Endodermal cell (in vitro differentiated cells): ENCODE results near the gene TEX9. TPM values are rescaled to one million over a fixed set of nuclear protein-coding genes. Genes with fewer than 3 reads are reported as not detected.

Experiments
- DNase-seq: peaks from one replicate; pipeline ENCODE4 v3.0.0-alpha.2; 2017
- H3K27ac ChIP-seq: 2 replicates; pipeline ENCODE4 v1.5.1; 2013; ENCODE audit warnings: mild to moderate bottlenecking, low read depth, low read length, moderate library complexity
- H3K27me3 ChIP-seq: 2 replicates; pipeline ENCODE4 v1.6.1; 2013; ENCODE audit warnings: mild to moderate bottlenecking, low read length, moderate library complexity; ENCODE audit not compliant: insufficient read depth, control insufficient read depth, poor library complexity, severe bottlenecking
- H3K36me3 ChIP-seq: 2 replicates; pipeline ENCODE4 v1.7.0; 2013; ENCODE audit warnings: mild to moderate bottlenecking, low read length, moderate library complexity; ENCODE audit not compliant: control insufficient read depth, insufficient read depth
- H3K4me1 ChIP-seq: one replicate; pipeline ENCODE4 v1.7.0; 2013; ENCODE audit warnings: low read length; ENCODE audit not compliant: control insufficient read depth, insufficient read depth
- H3K4me3 ChIP-seq: 2 replicates; pipeline ENCODE4 v1.5.1; 2013; ENCODE audit warnings: mild to moderate bottlenecking, low read length, moderate library complexity
- H3K9ac ChIP-seq: 2 replicates; pipeline ENCODE4 v1.6.1; 2013; ENCODE audit warnings: mild to moderate bottlenecking, low read length, moderate library complexity; ENCODE audit not compliant: poor library complexity, severe bottlenecking; ENCODE audit errors: extremely low read depth
- H3K9me3 ChIP-seq: 2 replicates; pipeline ENCODE4 v1.6.1; 2013; ENCODE audit warnings: mild to moderate bottlenecking, low read length, moderate library complexity; ENCODE audit not compliant: control insufficient read depth
- H3K27ac Mint-ChIP-seq: 2 replicates; pipeline ENCODE4 v1.8.0; 2020; ENCODE audit warnings: mixed read lengths
- H3K27me3 Mint-ChIP-seq: 2 replicates; pipeline ENCODE4 v1.8.0; 2021; ENCODE audit warnings: mild to moderate bottlenecking, mixed read lengths; ENCODE audit not compliant: insufficient read depth
- H3K36me3 Mint-ChIP-seq: 2 replicates; pipeline ENCODE4 v1.8.0; 2020; ENCODE audit warnings: low read depth, mixed read lengths
- H3K4me1 Mint-ChIP-seq: 2 replicates; pipeline ENCODE4 v1.8.0; 2020; ENCODE audit warnings: mixed read lengths
- H3K4me3 Mint-ChIP-seq: 2 replicates; pipeline ENCODE4 v1.8.0; 2020; ENCODE audit warnings: mild to moderate bottlenecking, moderate library complexity, mixed read lengths
- H3K9me3 Mint-ChIP-seq: 2 replicates; pipeline ENCODE4 v1.8.0; 2020; ENCODE audit warnings: mild to moderate bottlenecking, mixed read lengths
- WGBS, 2 experiments: methylation state at CpG; one replicate each; pipeline versions ENCODE4 v1.1.5 to v1.1.7; 2013; ENCODE audit warnings: missing lambda C conversion rate in 2 of 2, mixed read lengths in 1 of 2; ENCODE audit not compliant: insufficient coverage in 1 of 2, insufficient read length in 1 of 2; 5-methylcytosine and 5-hydroxymethylcytosine counted together
- total RNA-seq, 2 donors: library from RNA; stranded (reverse); fragmentation: NEBNext Ultra II Directional in 1 of 2; extraction: Animal tissue kit (Norgen Biotek cat#: 25700) in 1 of 2; gene quantifications; 2 replicates in 1 of 2; 3 replicates in 1 of 2; pipeline ENCODE4 v1.2.1, GENCODE V29; 2021
- TF ChIP-seq, protein P1 (sequence below): fragments of 200-600 bp; sonication (generic); conservative IDR thresholded peaks from 2 replicates; pipeline ENCODE4 v1.5.0; 2021; ENCODE audit warnings: antibody characterized with exemption, mild to moderate bottlenecking

The TEX9 gene
- total RNA-seq, 2 donors from 2014 or later = 8.7 to 10.2 TPM

DNA sequence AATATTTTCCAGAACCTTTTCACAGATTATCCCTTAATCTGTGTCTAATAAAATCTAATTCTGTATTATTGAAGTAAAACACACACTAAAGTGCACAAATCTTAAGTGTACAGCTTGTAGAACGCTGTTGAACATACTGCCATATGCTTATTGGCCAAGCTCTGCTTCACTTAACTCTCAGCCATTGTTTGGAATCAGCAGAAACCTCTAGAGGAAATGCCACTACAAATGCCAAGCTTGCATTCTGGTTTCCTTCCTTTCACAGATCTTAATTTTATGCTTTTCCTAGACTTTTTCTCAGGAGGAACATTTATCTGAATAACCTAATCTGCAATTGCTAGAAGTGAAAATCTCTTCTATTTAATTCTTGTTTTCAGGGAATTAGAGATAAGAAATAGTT lies 89.6 kb downstream of the TEX9 start:
- H3K36me3 Mint-ChIP-seq = no peaks in the 10 kb centered on the region
- no peaks in the 10 kb centered on the region for H3K36me3 ChIP-seq
- TF ChIP-seq, protein P1, sequence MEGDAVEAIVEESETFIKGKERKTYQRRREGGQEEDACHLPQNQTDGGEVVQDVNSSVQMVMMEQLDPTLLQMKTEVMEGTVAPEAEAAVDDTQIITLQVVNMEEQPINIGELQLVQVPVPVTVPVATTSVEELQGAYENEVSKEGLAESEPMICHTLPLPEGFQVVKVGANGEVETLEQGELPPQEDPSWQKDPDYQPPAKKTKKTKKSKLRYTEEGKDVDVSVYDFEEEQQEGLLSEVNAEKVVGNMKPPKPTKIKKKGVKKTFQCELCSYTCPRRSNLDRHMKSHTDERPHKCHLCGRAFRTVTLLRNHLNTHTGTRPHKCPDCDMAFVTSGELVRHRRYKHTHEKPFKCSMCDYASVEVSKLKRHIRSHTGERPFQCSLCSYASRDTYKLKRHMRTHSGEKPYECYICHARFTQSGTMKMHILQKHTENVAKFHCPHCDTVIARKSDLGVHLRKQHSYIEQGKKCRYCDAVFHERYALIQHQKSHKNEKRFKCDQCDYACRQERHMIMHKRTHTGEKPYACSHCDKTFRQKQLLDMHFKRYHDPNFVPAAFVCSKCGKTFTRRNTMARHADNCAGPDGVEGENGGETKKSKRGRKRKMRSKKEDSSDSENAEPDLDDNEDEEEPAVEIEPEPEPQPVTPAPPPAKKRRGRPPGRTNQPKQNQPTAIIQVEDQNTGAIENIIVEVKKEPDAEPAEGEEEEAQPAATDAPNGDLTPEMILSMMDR = no peak
- no peak overlapping the region for H3K9ac ChIP-seq
- no peak for DNase-seq
- H3K27me3 ChIP-seq = no peaks in the 10 kb centered on the region
- WGBS, 2 experiments = 91 to 95% methylated on average over 1 of the region's 1 CpG
- H3K9me3 ChIP-seq = peaks cover 5% of the 10 kb centered on the region
- H3K9me3 Mint-ChIP-seq = no peaks in the 10 kb centered on the region
- no peak overlapping the region for H3K4me3 Mint-ChIP-seq
- no peaks in the 10 kb centered on the region for H3K4me1 ChIP-seq
- H3K27ac Mint-ChIP-seq = no peak overlapping the region
- H3K4me1 Mint-ChIP-seq = no peaks in the 10 kb centered on the region
- H3K4me3 ChIP-seq = no peak overlapping the region
- no peak overlapping the region for H3K27ac ChIP-seq
- H3K27me3 Mint-ChIP-seq = no peaks in the 10 kb centered on the region

DNA sequence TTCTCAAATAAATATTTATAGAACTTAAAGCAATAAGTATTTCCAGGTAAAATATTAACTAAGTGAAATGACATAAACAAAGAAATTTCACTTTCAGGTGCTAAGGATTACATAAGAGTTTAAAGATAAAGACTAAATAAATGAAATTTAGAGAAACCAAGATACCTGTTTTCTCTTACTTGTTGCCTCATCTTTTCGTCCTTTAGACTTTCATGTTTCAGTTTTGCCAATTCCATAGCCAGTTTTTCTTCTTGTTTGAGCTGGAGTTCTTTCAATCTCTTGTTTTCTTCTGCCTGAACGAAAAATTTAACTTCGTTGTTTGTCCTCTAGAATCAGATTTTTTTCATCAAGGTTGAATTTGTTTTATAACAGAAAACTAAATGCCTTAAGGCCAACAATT lies 91.0 kb downstream of the TEX9 start:
- TF ChIP-seq, protein P1 = no peak
- no peaks in the 10 kb centered on the region for H3K27me3 ChIP-seq
- peaks cover 5% of the 10 kb centered on the region for H3K9me3 ChIP-seq
- H3K27ac ChIP-seq = no peak overlapping the region
- WGBS, 2 experiments = 84 to 86% methylated on average over 1 to 3 of the region's 3 CpGs
- H3K9ac ChIP-seq = no peak overlapping the region
- no peak for DNase-seq
- no peaks in the 10 kb centered on the region for H3K36me3 Mint-ChIP-seq
- H3K36me3 ChIP-seq = no peaks in the 10 kb centered on the region
- peaks cover 3% of the 10 kb centered on the region for H3K4me1 Mint-ChIP-seq
- no peak overlapping the region for H3K4me3 Mint-ChIP-seq
- no peak overlapping the region for H3K27ac Mint-ChIP-seq
- H3K27me3 Mint-ChIP-seq = no peaks in the 10 kb centered on the region
- H3K9me3 Mint-ChIP-seq = no peaks in the 10 kb centered on the region
- no peaks in the 10 kb centered on the region for H3K4me1 ChIP-seq
- no peak overlapping the region for H3K4me3 ChIP-seq

DNA sequence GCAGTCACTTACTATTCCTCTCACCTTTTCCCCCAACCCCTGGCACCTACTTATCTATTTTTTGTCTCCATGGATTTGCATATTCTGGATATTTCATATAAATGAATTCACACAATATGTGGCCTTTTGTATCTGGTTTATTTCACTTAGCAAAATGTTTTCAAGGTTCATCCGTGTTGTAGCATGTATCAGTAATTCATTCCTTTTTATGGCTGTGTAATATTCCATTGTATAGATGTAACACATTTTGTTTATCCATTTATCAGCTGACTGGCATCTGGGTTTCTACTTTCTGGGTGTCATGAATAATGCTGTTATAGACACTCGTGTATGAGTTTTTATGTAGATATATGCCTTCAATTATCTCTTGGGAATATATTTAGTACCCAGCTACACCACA lies 93.9 kb downstream of the TEX9 start:
- H3K9me3 ChIP-seq = peaks cover 5% of the 10 kb centered on the region
- no peak overlapping the region for H3K27ac ChIP-seq
- Mint-ChIP-seq H3K36me3 (no peaks in the 10 kb centered on the region), H3K4me1 (peaks cover 3% of the 10 kb centered on the region), H3K27me3 (no peaks in the 10 kb centered on the region), H3K27ac (no peak overlapping the region), H3K4me3 (no peak overlapping the region), H3K9me3 (no peaks in the 10 kb centered on the region)
- WGBS, 2 experiments = 83% methylated on average over 1 of the region's 2 CpGs; no CpG with 5 or more reads in 1 of the 2 experiments
- H3K4me1 ChIP-seq = no peaks in the 10 kb centered on the region
- no peak for DNase-seq
- H3K36me3 ChIP-seq = no peaks in the 10 kb centered on the region
- TF ChIP-seq, protein P1 = no peak
- no peaks in the 10 kb centered on the region for H3K27me3 ChIP-seq
- no peak overlapping the region for H3K4me3 ChIP-seq
- H3K9ac ChIP-seq = no peak overlapping the region
